RKO (cell line): ENCODE measurements around the gene PRND.
"Not testable (repeated sequence)": the region's sequence is repeated elsewhere in the genome, so short reads cannot be mapped to it uniquely, and the experiment has no call there.

ENCODE experiments used
- DNase-seq: peaks from one replicate; pipeline ENCODE4 v3.0.0-alpha.2; 2016; ENCODE audit warnings: low spot score

The PRND gene

GRCh38 chr20:4737857-4738627 is 16.3 kb downstream of the PRND start:
- no peak for DNase-seq

- DNase-seq, result no peak
Observed at GRCh38 chr20:4740774-4741431, 19.2 kb downstream of the PRND start.

GRCh38 chr20:4748847-4749246 is 27.1 kb downstream of the PRND start:
- no peak for DNase-seq

- DNase-seq, result no peak
Observed at GRCh38 chr20:4749326-4749725, 27.6 kb downstream of the PRND start.

- no peak for DNase-seq
Observed at GRCh38 chr20:4750381-4750780, 28.7 kb downstream of the PRND start.

- not testable (repeated sequence) for DNase-seq
Observed at GRCh38 chr20:4759100-4759884, 37.6 kb downstream of the PRND start.

- DNase-seq, result no peak
Observed at GRCh38 chr20:4763261-4763660, 41.6 kb downstream of the PRND start.

- DNase-seq, result no peak
Observed at GRCh38 chr20:4763723-4764510, 42.2 kb downstream of the PRND start.

- DNase-seq, result no peak
Observed at GRCh38 chr20:4764805-4765204, 43.1 kb downstream of the PRND start.

GRCh38 chr20:4765681-4766080 is 44.0 kb downstream of the PRND start:
- DNase-seq, result no peak

- no peak for DNase-seq
Observed at GRCh38 chr20:4766631-4767030, 44.9 kb downstream of the PRND start.

GRCh38 chr20:4767084-4767483 is 45.4 kb downstream of the PRND start:
- no peak for DNase-seq

- DNase-seq, result no peak
Observed at GRCh38 chr20:4769328-4769727, 47.6 kb downstream of the PRND start.

GRCh38 chr20:4770026-4770425 is 48.3 kb downstream of the PRND start:
- DNase-seq, result no peak

GRCh38 chr20:4771004-4771403 is 49.3 kb downstream of the PRND start:
- DNase-seq, result no peak

- DNase-seq, result no peak
Observed at GRCh38 chr20:4772132-4772531, 50.4 kb downstream of the PRND start.

GRCh38 chr20:4773014-4773413 is 51.3 kb downstream of the PRND start:
- not testable (repeated sequence) for DNase-seq

GRCh38 chr20:4773736-4774135 is 52.0 kb downstream of the PRND start:
- DNase-seq, result no peak

GRCh38 chr20:4774207-4774606 is 52.5 kb downstream of the PRND start:
- DNase-seq, result no peak

GRCh38 chr20:4775322-4776078 is 53.8 kb downstream of the PRND start:
- no peak for DNase-seq

- no peak for DNase-seq
Observed at GRCh38 chr20:4776079-4776630, 54.4 kb downstream of the PRND start.
